CD4-positive, alpha-beta T cell (primary cell): Measurements from ENCODE around the gene NFX1. TPM values are rescaled to one million over a fixed set of nuclear protein-coding genes. Genes with fewer than 3 reads are reported as not detected.

ENCODE experiments used
- ATAC-seq: fragments of 200-7000 bp; cut with Tn5 transposase; one replicate; pipeline ENCODE4 v1.10.0; 2022; ENCODE audit warnings: mild to moderate bottlenecking; ENCODE audit not compliant: poor library complexity
- CTCF ChIA-PET: fragments of 350-600 bp; sonication (Branson Sonifier 250); formaldehyde crosslinking; loops from one replicate; lab custom pipeline; 2021; ENCODE audit warnings: antibody characterized with exemption, inconsistent platforms; lab: Charles Lee
- POLR2A ChIA-PET: fragments of 350-600 bp; sonication (Branson Sonifier 250); formaldehyde crosslinking; loops from one replicate; lab custom pipeline; 2021; ENCODE audit warnings: antibody characterized with exemption, inconsistent platforms; lab: Charles Lee
- DNase-seq, 14 experiments: peaks; one replicate each; pipeline ENCODE4 v3.0.0-alpha.2; 2013 to 2020; ENCODE audit warnings: mixed read lengths in 2 of 14
- H3K27ac ChIP-seq, 2 donors: one replicate each; pipeline versions ENCODE4 v1.5.1 to v1.7.0; 2013; ENCODE audit warnings: low read length in 2 of 2, low read depth in 1 of 2, mild to moderate bottlenecking in 1 of 2
- H3K27me3 ChIP-seq, 2 experiments: 1 replicate in 1 of 2; 2 replicates in 1 of 2; pipeline versions ENCODE4 v1.6.1 to v1.7.0; 2013; ENCODE audit warnings: low read length in 2 of 2, control low read depth in 1 of 2, mild to moderate bottlenecking in 1 of 2, moderate library complexity in 1 of 2; ENCODE audit not compliant: insufficient read depth in 2 of 2, control insufficient read depth in 1 of 2
- H3K36me3 ChIP-seq: one replicate; pipeline ENCODE4 v1.6.1; 2013; ENCODE audit warnings: low read length, control low read depth; ENCODE audit not compliant: insufficient read depth
- H3K4me1 ChIP-seq: one replicate; pipeline ENCODE4 v1.6.1; 2013; ENCODE audit warnings: low read length, control low read depth; ENCODE audit not compliant: insufficient read depth
- H3K4me3 ChIP-seq: one replicate; pipeline ENCODE4 v1.5.1; 2013; ENCODE audit warnings: mild to moderate bottlenecking, low read length, moderate library complexity
- H3K9me3 ChIP-seq, 2 experiments: 1 replicate in 1 of 2; 2 replicates in 1 of 2; pipeline versions ENCODE4 v1.6.1 to v1.7.0; 2013; ENCODE audit warnings: low read length in 2 of 2, mild to moderate bottlenecking in 2 of 2, control low read depth in 1 of 2, moderate library complexity in 1 of 2; ENCODE audit not compliant: control insufficient read depth in 1 of 2, insufficient read depth in 1 of 2
- H3K27ac Mint-ChIP-seq: one replicate; pipeline ENCODE4 v1.8.0; 2020; ENCODE audit warnings: mixed read lengths
- H3K27me3 Mint-ChIP-seq: one replicate; pipeline ENCODE4 v1.8.0; 2021; ENCODE audit warnings: mixed read lengths
- H3K36me3 Mint-ChIP-seq: one replicate; pipeline ENCODE4 v1.8.0; 2021; ENCODE audit warnings: low read depth, mixed read lengths
- H3K4me1 Mint-ChIP-seq: one replicate; pipeline ENCODE4 v1.8.0; 2021; ENCODE audit warnings: low read depth, mixed read lengths
- H3K4me3 Mint-ChIP-seq: one replicate; pipeline ENCODE4 v1.8.0; 2020; ENCODE audit warnings: mild to moderate bottlenecking, mixed read lengths
- H3K9me3 Mint-ChIP-seq: one replicate; pipeline ENCODE4 v1.8.0; 2020; ENCODE audit warnings: mixed read lengths
- CTCF ChIP-seq: fragments of 200-600 bp; IDR thresholded peaks from one replicate; pipeline ENCODE4 v1.8.0; 2022; ENCODE audit warnings: antibody characterized with exemption, mild to moderate bottlenecking
- intact Hi-C, 2 experiments: fragments of 100-400 bp; cut with DNase I in 1 of 2; cut with micrococcal nuclease in 1 of 2; formaldehyde crosslinking; loops; one replicate each; pipeline versions ENCODE4 v1.15.1 to v1.9.0; 2023 to 2025; cut with DNase I, micrococcal nuclease
- total RNA-seq, 174 experiments: library from RNA in 2 of 174; stranded (reverse) in 2 of 174; gene quantifications; one replicate each; pipeline ENCODE4 v1.2.3 and lab custom pipeline; 2021 to 2026

The NFX1 gene
- total RNA-seq, 2 experiments from 2014 or later: 33.1 to 34.1 TPM

DNA sequence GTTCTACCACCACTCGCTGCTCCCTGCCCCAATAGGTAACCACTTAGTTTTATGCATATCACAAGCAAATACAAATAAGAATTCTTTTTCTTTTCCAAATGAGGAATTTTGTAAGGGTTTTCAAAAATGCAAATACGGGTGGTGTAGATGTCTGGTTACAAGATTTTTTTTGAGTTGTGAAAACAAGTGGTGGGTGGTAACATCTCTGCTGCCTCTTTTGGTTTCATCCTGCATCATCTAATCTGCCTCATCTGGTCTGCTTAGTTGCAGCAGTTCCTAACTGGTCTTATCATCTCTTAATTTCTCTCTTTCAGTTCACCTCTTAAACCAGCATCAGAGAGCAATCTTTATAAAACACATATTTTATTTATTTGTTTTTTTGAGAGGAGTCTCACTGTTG lies 5.3 kb downstream of the NFX1 start:
- Histone ChIP-seq H3K27ac (no peak overlapping the region), H3K27me3 (no peaks in the 10 kb centered on the region), H3K9me3 (no peaks in the 10 kb centered on the region), H3K4me3 (no peak overlapping the region), H3K36me3 (peaks cover 79% of the 10 kb centered on the region), H3K4me1 (peaks cover 63% of the 10 kb centered on the region)
- H3K27me3 Mint-ChIP-seq: no peaks in the 10 kb centered on the region
- ATAC-seq: no peak
- no peak for DNase-seq
- no peak for TF ChIP-seq CTCF
- no peaks in the 10 kb centered on the region for H3K9me3 Mint-ChIP-seq
- peak overlapping the region; percentile 4 for H3K4me3 Mint-ChIP-seq
- intact Hi-C loops: loop anchor here in 1 of 2 experiments (5.0 kb wide), 1 partner anchor 47 kb away; no protein-coding TSS in a partner anchor
- H3K27ac Mint-ChIP-seq: no peak overlapping the region
- ChIA-PET CTCF (interaction anchor here (3.2 kb wide), 1 partner anchor 9 kb away, joined by 17 read pairs; no protein-coding TSS in a partner anchor), POLR2A (interaction anchor here (2.1 kb wide), 1 partner anchor 9 kb away, joined by 4 read pairs; no protein-coding TSS in a partner anchor)
- H3K36me3 Mint-ChIP-seq: peaks cover 94% of the 10 kb centered on the region
- H3K4me1 Mint-ChIP-seq: peaks cover 90% of the 10 kb centered on the region

GRCh38 chr9:33297432-33297831 lies 7.1 kb downstream of the NFX1 start:
- intact Hi-C loops: loop anchor here in 1 of 2 experiments (5.0 kb wide), 1 partner anchor 45 kb away; no protein-coding TSS in a partner anchor
- TF ChIP-seq CTCF: no peak
- DNase-seq (peak in 4 of 14 experiments; percentile 8 to 53 (median 36)), ATAC-seq (peak; percentile 75)
- Mint-ChIP-seq H3K4me3 (peak overlapping the region; percentile 35), H3K36me3 (peaks cover 96% of the 10 kb centered on the region), H3K27ac (peak overlapping the region; percentile 51), H3K4me1 (peaks cover 81% of the 10 kb centered on the region), H3K27me3 (no peaks in the 10 kb centered on the region), H3K9me3 (no peaks in the 10 kb centered on the region)
- Histone ChIP-seq H3K36me3 (peaks cover 93% of the 10 kb centered on the region), H3K27me3 (no peaks in the 10 kb centered on the region), H3K27ac (no peak overlapping the region), H3K9me3 (no peaks in the 10 kb centered on the region), H3K4me1 (peaks cover 44% of the 10 kb centered on the region), H3K4me3 (no peak overlapping the region)
- POLR2A ChIA-PET: interaction anchor here (2.1 kb wide), 1 partner anchor 11 kb away, joined by 4 read pairs; no protein-coding TSS in a partner anchor
- CTCF ChIA-PET: interaction anchor here (0.7 to 3.2 kb wide), 2 partner anchors 10 to 220 kb away, joined by 3 to 17 read pairs; no protein-coding TSS in a partner anchor

- POLR2A ChIA-PET: interaction anchor here (2.3 kb wide), 1 partner anchor 10 kb away, joined by 12 read pairs; the partner anchor contains the start of gene NFX1
- ATAC-seq: no peak
- CTCF ChIA-PET: interaction anchor here (1.9 kb wide), 1 partner anchor 13 kb away, joined by 6 read pairs; no protein-coding TSS in a partner anchor
- H3K27me3 ChIP-seq: no peaks in the 10 kb centered on the region
- DNase-seq: no peak
- H3K4me1 ChIP-seq: peaks cover 28% of the 10 kb centered on the region
- Mint-ChIP-seq H3K27ac (no peak overlapping the region), H3K27me3 (no peaks in the 10 kb centered on the region), H3K4me3 (no peak overlapping the region), H3K36me3 (peaks cover 67% of the 10 kb centered on the region), H3K9me3 (no peaks in the 10 kb centered on the region), H3K4me1 (peaks cover 59% of the 10 kb centered on the region)
- intact Hi-C loops: no loop called here
- no peaks in the 10 kb centered on the region for H3K9me3 ChIP-seq
- H3K4me3 ChIP-seq: no peak overlapping the region
- TF ChIP-seq CTCF: no peak
- H3K36me3 ChIP-seq: peaks cover 97% of the 10 kb centered on the region
- no peak overlapping the region for H3K27ac ChIP-seq
Measured at GRCh38 chr9:33300546-33300945, 10.2 kb downstream of the NFX1 start.
